GM12872 (cell line): ENCODE measurements around the gene ARFGAP3.

Source experiments
- CTCF ChIP-seq: IDR thresholded peaks from 3 replicates; pipeline ENCODE4 v1.5.1; 2011; ENCODE audit warnings: low read depth, mild to moderate bottlenecking, low read length, moderate library complexity; ENCODE audit not compliant: insufficient read depth

The ARFGAP3 gene

GRCh38 chr22:42856865-42857704 is at the start of gene ARFGAP3:
Gene ARFGAP3, minus strand, starts transcription at chr22:42857273. Its CDS starts 91 bp downstream, at chr22:42857182.
- TF ChIP-seq CTCF: no peak

GRCh38 chr22:42905702-42906183 is 48.7 kb upstream of the ARFGAP3 start:
- TF ChIP-seq CTCF: no peak

- no peak for TF ChIP-seq CTCF
Observed at GRCh38 chr22:42905217-42905616, 48.1 kb upstream of the ARFGAP3 start.

- TF ChIP-seq CTCF: no peak
Observed at GRCh38 chr22:42904050-42904449, 47.0 kb upstream of the ARFGAP3 start.

GRCh38 chr22:42902875-42903510 is 45.9 kb upstream of the ARFGAP3 start:
- TF ChIP-seq CTCF: no peak

GRCh38 chr22:42901790-42902508 is 44.9 kb upstream of the ARFGAP3 start:
- peak; percentile 65 for TF ChIP-seq CTCF

GRCh38 chr22:42897960-42898359 is 40.9 kb upstream of the ARFGAP3 start:
- TF ChIP-seq CTCF: no peak
